Uterus (tissue), 2 donors: ENCODE measurements around the gene KCNN3.

ENCODE experiments used
- POLR2A ChIP-seq, 2 donors: fragments of 450-650 bp; IDR thresholded peaks; one replicate each; pipeline ENCODE4 v1.6.1; 2016; ENCODE audit warnings: antibody characterized with exemption in 2 of 2, mild to moderate bottlenecking in 1 of 2, moderate library complexity in 1 of 2
- TF ChIP-seq, protein P1 (sequence below), 4 experiments: fragments of 200-600 bp in 2 of 4; fragments of 450-650 bp in 2 of 4; sonication (generic) in 2 of 4; IDR thresholded peaks; one replicate each; pipeline ENCODE4 v1.5.1; 2016 to 2019; ENCODE audit warnings: antibody characterized with exemption in 4 of 4, mild to moderate bottlenecking in 2 of 4, moderate library complexity in 1 of 4

DNA sequence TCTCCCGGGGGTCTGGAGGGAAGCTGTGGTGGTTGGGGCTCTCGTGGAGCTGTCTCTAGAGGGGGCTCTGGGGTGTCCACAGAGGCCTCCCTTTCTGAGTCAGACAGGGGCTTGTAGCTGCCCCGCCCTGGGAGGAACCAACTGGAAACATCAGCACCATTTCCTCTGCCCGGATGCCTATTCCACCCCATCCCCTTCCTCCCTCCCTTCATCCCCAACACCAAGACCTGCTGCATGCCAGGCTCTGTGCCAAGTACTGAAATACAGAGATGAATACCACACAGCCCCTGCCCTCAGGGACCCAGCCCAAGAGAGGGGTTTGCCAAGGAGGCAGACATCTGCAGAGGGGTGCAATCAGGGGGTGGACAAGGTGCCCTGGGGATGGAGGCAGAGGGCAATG, 136.5 kb downstream of the KCNN3 start:
- TF ChIP-seq, protein P1, sequence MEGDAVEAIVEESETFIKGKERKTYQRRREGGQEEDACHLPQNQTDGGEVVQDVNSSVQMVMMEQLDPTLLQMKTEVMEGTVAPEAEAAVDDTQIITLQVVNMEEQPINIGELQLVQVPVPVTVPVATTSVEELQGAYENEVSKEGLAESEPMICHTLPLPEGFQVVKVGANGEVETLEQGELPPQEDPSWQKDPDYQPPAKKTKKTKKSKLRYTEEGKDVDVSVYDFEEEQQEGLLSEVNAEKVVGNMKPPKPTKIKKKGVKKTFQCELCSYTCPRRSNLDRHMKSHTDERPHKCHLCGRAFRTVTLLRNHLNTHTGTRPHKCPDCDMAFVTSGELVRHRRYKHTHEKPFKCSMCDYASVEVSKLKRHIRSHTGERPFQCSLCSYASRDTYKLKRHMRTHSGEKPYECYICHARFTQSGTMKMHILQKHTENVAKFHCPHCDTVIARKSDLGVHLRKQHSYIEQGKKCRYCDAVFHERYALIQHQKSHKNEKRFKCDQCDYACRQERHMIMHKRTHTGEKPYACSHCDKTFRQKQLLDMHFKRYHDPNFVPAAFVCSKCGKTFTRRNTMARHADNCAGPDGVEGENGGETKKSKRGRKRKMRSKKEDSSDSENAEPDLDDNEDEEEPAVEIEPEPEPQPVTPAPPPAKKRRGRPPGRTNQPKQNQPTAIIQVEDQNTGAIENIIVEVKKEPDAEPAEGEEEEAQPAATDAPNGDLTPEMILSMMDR (IDR thresholded peaks at IDR 0.05): no peak
- TF ChIP-seq POLR2A (IDR thresholded peaks at IDR 0.05): no peak
